Measurements from ENCODE around the gene PRKRA.

GRCh38 chr2:178496049-178496448, 45.1 kb upstream of the PRKRA start:
- no peak for TF ChIP-seq POLR2A (IDR thresholded peaks at IDR 0.05)
- no peak for TF ChIP-seq CTCF (IDR thresholded peaks at IDR 0.05 in 8 of 11, conservative IDR thresholded peaks at IDR 0.05 in 3 of 11)
- no peak for TF ChIP-seq POLR2AphosphoS5 (IDR thresholded peaks at IDR 0.05)

Measured in spleen (tissue), 7 donors.